GM12891 (cell line): ENCODE data around the gene TYW1B.
A peak's percentile ranks its signal among the peaks of the same experiment; 100 is the strongest.
"Not testable (repeated sequence)": the region's sequence is repeated elsewhere in the genome, so short reads cannot be mapped to it uniquely, and the experiment has no call there.

Experiments used
- DNase-seq: peaks from one replicate; pipeline ENCODE4 v3.0.0; 2011; ENCODE audit warnings: low spot score; ENCODE audit not compliant: insufficient read length
- FAIRE-seq: peaks from 2 replicates; lab custom pipeline; 2011; peaks lifted over from hg19 to GRCh38; lab: Jason Lieb, UNC
- PAX5 ChIP-seq: IDR thresholded peaks from 2 replicates; pipeline ENCODE4 v1.6.1; 2011; ENCODE audit warnings: low read length, moderate library complexity, mild to moderate bottlenecking; ENCODE audit not compliant: insufficient read depth, severe bottlenecking
- POLR2A ChIP-seq: IDR thresholded peaks from 2 replicates; pipeline ENCODE4 v1.6.1; 2011; ENCODE audit warnings: low read depth, low read length, control low read depth
- POLR2AphosphoS5 ChIP-seq: IDR thresholded peaks from 2 replicates; pipeline ENCODE4 v1.6.1; 2011; ENCODE audit warnings: low read depth, low read length, control low read depth
- POU2F2 ChIP-seq: IDR thresholded peaks from 2 replicates; pipeline ENCODE4 v1.6.1; 2011; ENCODE audit warnings: low read depth, mild to moderate bottlenecking, control low read depth, low read length, moderate library complexity
- SPI1 ChIP-seq: IDR thresholded peaks from 2 replicates; pipeline ENCODE4 v1.6.1; 2011; ENCODE audit warnings: low read depth, low read length, control low read depth
- TAF1 ChIP-seq: IDR thresholded peaks from 2 replicates; pipeline ENCODE4 v1.6.1; 2011; ENCODE audit warnings: low read depth, low read length, control low read depth

The TYW1B gene

GRCh38 chr7:72609761-72610160 is 218.2 kb downstream of the TYW1B start:
- not testable (repeated sequence) for FAIRE-seq, DNase-seq

DNA sequence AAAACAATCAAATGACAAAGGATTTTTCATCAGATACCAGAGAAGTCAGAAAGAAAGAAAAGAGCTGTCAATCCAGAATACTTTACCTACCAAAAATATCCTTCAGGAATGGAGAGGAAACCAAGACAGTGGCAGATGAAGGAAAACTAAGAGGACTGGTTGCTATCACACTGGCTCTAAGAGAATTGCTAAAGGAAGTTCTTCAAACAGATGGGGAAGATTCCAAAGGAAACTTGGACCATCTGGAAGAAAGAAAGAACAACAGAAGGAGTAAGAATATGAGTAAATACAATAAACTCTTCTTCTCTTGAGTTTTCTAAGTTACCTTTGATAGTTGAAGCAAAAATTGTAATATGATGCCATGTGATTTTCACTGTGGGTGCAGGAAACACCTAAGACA is 220.0 kb downstream of the TYW1B start:
- not testable (repeated sequence) for FAIRE-seq, DNase-seq

DNA sequence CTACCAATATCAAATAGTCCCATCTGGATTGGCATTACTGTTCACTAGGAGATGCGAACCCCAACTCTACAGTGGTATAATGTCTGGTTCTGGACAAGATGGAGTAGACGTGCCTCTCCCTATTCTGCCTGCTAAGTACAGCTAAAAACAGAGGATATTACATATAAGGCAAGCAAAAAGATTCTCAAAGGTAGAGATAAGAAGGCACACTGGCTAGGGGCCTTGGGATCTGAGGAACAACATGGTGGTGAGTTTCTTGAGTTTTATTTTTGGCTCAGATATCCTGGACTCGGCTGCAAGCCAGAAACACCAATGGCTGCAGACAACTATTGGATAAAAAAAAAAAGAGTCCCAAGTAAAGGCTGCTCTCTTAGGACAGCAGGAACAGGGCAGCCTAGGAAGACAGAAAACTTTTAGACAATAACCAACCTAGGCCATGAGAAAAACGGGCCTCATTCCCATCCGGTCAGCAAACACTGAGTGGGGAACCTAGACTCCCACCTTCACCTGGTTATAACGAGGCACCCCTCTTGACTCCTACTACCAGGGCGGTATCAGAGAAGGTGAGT is 222.1 kb downstream of the TYW1B start:
- not testable (repeated sequence) for DNase-seq, FAIRE-seq

DNA sequence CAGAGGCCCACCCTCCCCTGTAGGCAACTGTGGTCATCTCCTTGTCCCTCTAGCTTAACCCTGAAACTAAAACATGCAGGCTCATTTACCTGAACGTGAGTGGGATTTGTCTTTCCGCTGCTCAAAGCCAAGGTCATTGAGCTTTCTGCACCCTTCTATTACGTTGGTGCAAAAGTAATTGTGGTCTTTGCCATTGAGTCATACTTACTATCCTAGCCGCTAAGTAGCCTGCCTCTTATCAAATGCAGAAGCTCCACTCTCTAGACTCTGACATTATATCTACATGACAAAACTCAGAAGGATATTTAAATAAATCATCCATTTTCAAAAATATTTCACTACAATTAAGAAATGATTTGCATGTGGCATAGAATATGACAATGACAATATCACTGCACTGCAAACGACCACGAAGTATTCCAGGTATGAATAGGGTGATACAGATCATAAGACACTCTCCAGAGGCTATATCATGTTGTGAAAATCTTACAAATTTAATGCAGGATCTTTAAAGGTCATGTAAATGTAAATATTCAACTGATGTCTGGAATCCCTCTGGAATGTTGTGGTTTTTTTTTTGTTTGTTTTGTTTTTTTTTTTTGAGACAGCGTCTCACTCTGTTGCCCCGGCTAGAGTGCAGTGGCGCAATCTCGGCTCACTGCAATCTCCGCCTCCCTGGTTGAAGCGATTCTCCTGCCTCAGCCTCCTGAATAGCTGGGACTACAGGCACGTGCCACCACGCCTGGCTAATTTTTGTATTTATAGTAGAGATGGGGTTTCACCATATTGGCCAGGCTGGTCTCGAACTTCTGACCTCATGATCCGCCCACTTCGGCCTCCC is 223.0 kb downstream of the TYW1B start:
- DNase-seq, FAIRE-seq: not testable (repeated sequence)

DNA sequence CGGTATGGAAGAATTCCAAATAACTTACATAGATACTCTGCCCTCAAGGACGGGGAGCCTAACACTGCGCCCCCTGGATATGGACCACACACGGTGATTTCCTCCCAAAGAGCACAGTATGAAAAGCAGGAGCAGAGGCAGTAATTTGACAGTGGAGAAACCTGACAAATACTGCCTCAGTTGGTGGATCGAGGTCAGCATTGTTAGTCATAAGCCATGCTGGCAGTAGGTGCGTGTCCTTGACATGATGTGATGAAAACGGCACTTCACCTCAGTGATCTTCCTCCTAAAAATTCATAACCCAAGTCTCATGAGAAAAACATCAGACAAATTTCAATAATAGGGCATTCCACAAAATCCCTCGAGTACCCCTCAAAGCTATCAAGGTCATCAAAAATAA is 224.5 kb downstream of the TYW1B start:
- DNase-seq, FAIRE-seq: not testable (repeated sequence)

DNA sequence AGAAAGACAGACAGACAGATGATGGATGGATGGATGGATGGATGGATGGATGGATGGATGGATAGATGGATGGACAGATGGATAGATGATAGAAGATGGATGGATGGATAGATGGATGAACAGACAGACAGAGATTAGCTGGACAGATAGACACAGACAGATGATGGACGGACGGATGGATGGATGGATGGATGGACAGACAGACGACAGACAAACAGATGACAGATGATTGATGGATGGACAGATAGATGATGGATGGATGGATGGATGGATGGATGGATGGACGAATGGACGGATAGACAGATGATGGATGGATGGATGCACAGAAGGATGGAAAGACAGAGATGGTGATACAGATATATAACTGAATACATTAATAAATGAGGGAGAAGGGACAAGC is 224.9 kb downstream of the TYW1B start:
- TF ChIP-seq POU2F2 (no peak), POLR2A (no peak), POLR2AphosphoS5 (no peak), SPI1 (no peak)
- no peak for FAIRE-seq
- DNase-seq: no peak

- peak; percentile 41; the same call in 1 of the 2 replicates for TF ChIP-seq SPI1
- not testable (repeated sequence) for FAIRE-seq, DNase-seq
Observed at GRCh38 chr7:72601683-72602082, 226.3 kb downstream of the TYW1B start.

GRCh38 chr7:72590023-72590422 is 238.0 kb downstream of the TYW1B start:
- not testable (repeated sequence) for FAIRE-seq

DNA sequence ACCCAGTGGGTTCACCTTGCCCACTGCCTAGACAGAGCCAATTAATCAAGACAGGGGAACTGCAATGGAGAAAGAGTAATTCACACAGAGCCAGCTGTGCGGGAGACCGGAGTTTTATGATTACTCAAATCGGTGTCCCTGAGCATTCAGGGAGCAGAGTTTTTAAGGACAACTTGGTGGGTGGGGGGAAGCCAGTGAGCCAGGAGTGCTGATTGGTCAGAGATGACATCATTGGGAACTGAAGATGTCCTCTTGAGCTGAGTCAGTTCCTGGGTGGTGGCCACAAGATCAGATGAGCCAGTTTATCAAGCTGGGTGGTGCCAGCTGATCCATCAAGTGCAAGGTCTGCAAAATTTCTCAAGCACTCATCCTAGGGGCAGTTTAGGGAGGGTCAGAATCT is 240.7 kb downstream of the TYW1B start:
- not testable (repeated sequence) for DNase-seq

More at GRCh38 chr7:72590023-72590422, 238.0 kb downstream of the TYW1B start:
- not testable (repeated sequence) for DNase-seq

GRCh38 chr7:72584576-72584975 is 243.4 kb downstream of the TYW1B start:
- not testable (repeated sequence) for FAIRE-seq, DNase-seq

More for the DNA sequence above, 240.7 kb downstream of the TYW1B start:
- not testable (repeated sequence) for FAIRE-seq

DNA sequence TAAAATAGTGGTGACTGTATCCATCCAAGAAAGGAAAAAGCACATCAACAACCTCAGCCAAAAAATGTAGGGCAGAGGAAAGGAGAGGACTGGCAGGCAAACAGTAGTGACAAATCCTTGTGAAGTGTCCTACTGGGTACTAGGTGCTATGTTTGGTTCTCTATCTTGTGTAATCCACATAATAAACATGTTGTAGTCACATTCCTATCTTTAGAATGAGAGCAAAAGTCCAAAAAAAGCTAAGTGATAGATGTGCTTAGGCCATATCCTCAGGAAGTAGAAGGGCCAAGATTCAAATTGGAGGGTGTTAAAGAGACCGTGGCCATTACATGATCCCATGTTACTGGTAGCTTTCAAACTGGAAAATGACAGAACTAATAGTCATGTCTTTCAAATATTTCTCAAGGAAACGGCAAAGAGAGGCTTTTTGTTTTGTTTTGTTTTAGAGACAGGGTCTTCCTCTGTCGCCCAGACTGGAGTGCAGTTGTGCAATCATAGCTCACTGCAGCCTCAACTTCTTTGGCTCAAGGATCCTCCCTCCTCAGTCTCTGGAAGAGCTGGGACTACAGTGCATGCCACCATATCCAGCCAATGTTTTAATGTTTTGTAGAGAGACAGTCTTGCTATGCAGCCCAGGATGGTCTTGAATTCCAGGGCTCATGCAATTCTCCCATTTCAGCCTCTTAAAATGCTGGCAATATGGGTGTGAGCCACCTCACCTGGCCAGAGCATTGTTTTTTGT is 244.2 kb downstream of the TYW1B start:
- FAIRE-seq, DNase-seq: not testable (repeated sequence)

- not testable (repeated sequence) for DNase-seq, FAIRE-seq
Observed at GRCh38 chr7:72580142-72580770, 247.7 kb downstream of the TYW1B start.

DNA sequence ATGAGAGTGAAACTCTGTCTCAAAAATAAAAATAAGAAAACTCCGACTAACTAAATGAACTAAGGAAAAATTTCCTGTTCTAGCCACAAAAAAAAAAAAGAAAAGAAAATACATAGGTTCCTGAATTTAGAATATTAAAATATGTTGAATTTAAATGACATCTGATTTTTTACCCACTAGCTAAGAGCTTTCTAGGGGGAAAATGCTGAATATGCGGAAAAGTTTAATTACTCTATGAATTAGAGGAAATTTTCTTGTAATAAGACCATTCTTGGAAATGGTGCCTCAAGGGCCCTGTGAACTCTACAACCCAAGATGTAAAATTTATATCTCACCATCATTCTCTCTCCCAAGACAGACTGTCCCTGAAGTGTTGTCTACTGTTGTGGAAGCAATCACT is 250.9 kb downstream of the TYW1B start:
- TF ChIP-seq PAX5: no peak
- no peak for TF ChIP-seq POLR2A
- TF ChIP-seq POLR2AphosphoS5: no peak
- no peak for TF ChIP-seq SPI1
- TF ChIP-seq TAF1: no peak
- TF ChIP-seq POU2F2: no peak
- DNase-seq (no peak), FAIRE-seq (no peak)

GRCh38 chr7:72561988-72562387 is 266.0 kb downstream of the TYW1B start:
- not testable (repeated sequence) for DNase-seq, FAIRE-seq

DNA sequence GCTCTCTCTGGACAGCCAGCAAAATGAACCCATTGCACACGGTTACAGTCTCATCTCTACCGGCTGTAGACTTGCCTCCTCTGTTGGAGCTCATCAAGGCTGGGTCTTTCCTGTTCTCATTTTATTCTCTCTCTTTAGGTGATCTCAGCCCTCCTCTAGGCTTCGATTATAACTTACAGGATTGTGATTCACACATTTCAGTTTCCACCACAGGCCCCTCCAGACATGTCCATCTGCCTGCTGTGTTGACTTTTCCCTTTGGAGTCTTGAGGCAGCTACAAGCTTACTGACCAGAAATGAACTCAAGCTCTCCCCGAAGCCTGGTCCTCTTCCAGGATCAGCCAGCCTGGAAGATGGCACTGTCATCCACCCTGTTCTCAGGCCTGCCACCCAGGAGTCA is 268.5 kb downstream of the TYW1B start:
- DNase-seq, FAIRE-seq: not testable (repeated sequence)

DNA sequence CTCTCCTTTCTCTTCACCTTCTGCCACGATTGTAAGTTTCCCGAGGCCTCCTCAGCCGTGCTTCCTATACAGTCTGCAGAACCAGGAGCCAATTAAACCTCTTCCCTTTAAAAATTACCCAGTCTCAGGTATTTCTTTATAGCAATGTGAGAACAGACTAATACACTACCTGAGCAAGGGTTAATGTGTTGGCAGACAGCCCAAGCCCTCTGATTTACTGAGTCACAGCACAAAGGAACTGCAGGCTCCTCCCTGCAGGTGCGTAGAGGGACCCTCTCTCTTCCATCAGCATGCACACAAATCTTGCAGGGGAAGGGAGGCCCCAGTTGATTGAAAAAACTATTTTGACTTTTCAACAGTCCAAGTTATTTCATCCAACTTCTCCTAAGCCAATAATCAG is 271.3 kb downstream of the TYW1B start:
- not testable (repeated sequence) for DNase-seq, FAIRE-seq

DNA sequence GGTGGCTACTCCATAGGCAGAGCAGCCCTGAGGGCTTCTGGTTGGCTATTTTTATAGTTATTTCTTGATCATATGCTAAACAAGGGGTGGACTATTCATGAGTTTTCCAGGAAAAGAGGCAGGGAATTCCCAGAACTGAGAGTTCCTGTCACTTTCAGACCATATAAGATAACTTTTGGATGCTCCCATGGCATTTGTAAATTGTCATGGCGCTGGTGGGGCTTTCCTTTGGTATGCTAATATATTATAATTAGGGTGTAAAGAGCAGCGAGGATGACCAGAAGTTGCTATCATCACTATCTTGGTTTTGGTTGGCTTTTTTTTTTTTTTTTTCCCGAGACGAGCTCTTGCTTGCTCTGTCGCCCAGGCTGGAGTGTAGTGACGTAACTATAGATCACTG is 272.8 kb downstream of the TYW1B start:
- FAIRE-seq, DNase-seq: not testable (repeated sequence)
